B cell (primary cell): Measurements from ENCODE around the gene RIBC1. TPM values are rescaled to one million over a fixed set of nuclear protein-coding genes. Genes with fewer than 3 reads are reported as not detected.

Experiments used
- ATAC-seq: fragments of 200-7000 bp; cut with Tn5 transposase; one replicate; pipeline ENCODE4 v1.10.0; 2021; ENCODE audit warnings: low read depth, mild to moderate bottlenecking, moderate number of reproducible peaks, moderate library complexity
- CTCF ChIA-PET: fragments of 350-600 bp; sonication (Branson Sonifier 250); formaldehyde crosslinking; loops from one replicate; lab custom pipeline; 2021; ENCODE audit warnings: antibody characterized with exemption, inconsistent platforms; lab: Charles Lee
- POLR2A ChIA-PET: fragments of 350-600 bp; sonication (Branson Sonifier 250); formaldehyde crosslinking; loops from one replicate; lab custom pipeline; 2021; ENCODE audit warnings: antibody characterized with exemption; lab: Charles Lee
- DNase-seq: peaks from one replicate; pipeline ENCODE4 v3.0.0; 2013
- H2AFZ ChIP-seq: 2 replicates; pipeline ENCODE4 v1.6.1; 2012; ENCODE audit warnings: mild to moderate bottlenecking, low read depth, low read length; ENCODE audit not compliant: insufficient read depth, poor library complexity, severe bottlenecking
- H3K27ac ChIP-seq, 2 donors: 1 replicate in 1 of 2; 2 replicates in 1 of 2; pipeline ENCODE4 v1.5.1; 2012 to 2013; ENCODE audit warnings: low read length in 2 of 2, mild to moderate bottlenecking in 2 of 2, moderate library complexity in 1 of 2
- H3K27me3 ChIP-seq, 4 experiments: fragments of 200-600 bp in 1 of 4; sonication (generic) in 1 of 4; replicated peaks in 1 of 4; 1 replicate in 2 of 4; 2 replicates in 2 of 4; pipeline versions ENCODE4 v1.6.1 to v1.7.0; 2013 to 2016; ENCODE audit warnings: low read length in 3 of 4, mild to moderate bottlenecking in 2 of 4, mixed read lengths in 1 of 4, moderate library complexity in 1 of 4; ENCODE audit not compliant: insufficient read depth in 4 of 4, control insufficient read depth in 3 of 4; ENCODE audit errors: control extremely low read depth in 1 of 4
- H3K36me3 ChIP-seq, 2 experiments: replicated peaks in 1 of 2; 1 replicate in 1 of 2; 2 replicates in 1 of 2; pipeline versions ENCODE4 v1.6.1 to v1.7.1; 2013; ENCODE audit warnings: low read length in 1 of 2; ENCODE audit not compliant: insufficient read depth in 2 of 2, control insufficient read depth in 1 of 2; ENCODE audit errors: control extremely low read depth in 1 of 2, extremely low read depth in 1 of 2
- H3K4me1 ChIP-seq, 2 donors: fragments of 200-600 bp in 1 of 2; sonication (generic) in 1 of 2; 1 replicate in 1 of 2; 2 replicates in 1 of 2; pipeline versions ENCODE4 v1.5.1 to v1.6.1; 2013 to 2017; ENCODE audit warnings: low read length in 2 of 2; ENCODE audit not compliant: control insufficient read depth in 2 of 2, insufficient read depth in 2 of 2
- H3K4me2 ChIP-seq: replicated peaks from 2 replicates; pipeline ENCODE3; 2012; ENCODE audit warnings: mild to moderate bottlenecking, low read depth, low read length; ENCODE audit not compliant: poor library complexity, severe bottlenecking
- H3K4me3 ChIP-seq, 5 experiments: fragments of 200-600 bp in 1 of 5; sonication (generic) in 1 of 5; 1 replicate in 3 of 5; 2 replicates in 2 of 5; pipeline versions ENCODE4 v1.5.1 to v1.7.0; 2011 to 2016; ENCODE audit warnings: low read length in 4 of 5, mild to moderate bottlenecking in 4 of 5, low read depth in 2 of 5, control low read depth in 1 of 5, moderate library complexity in 1 of 5; ENCODE audit not compliant: insufficient read depth in 1 of 5; ENCODE audit errors: control extremely low read depth in 1 of 5, extremely low read depth in 1 of 5
- H3K79me2 ChIP-seq: fragments of 200-600 bp; sonication (generic); one replicate; pipeline ENCODE4 v1.6.0; 2016; ENCODE audit warnings: low read length; ENCODE audit not compliant: control insufficient read depth, insufficient read depth
- H3K9ac ChIP-seq: fragments of 200-600 bp; sonication (generic); 2 replicates; pipeline ENCODE4 v1.6.1; 2017; ENCODE audit warnings: mild to moderate bottlenecking, low read length, moderate library complexity
- H3K9me3 ChIP-seq, 3 donors: one replicate each; pipeline versions ENCODE4 v1.6.1 to v1.7.1; 2013; ENCODE audit warnings: low read length in 2 of 3; ENCODE audit not compliant: control insufficient read depth in 2 of 3, insufficient read depth in 1 of 3; ENCODE audit errors: control extremely low read depth in 1 of 3
- H4K20me1 ChIP-seq: 2 replicates; pipeline ENCODE4 v1.6.0; 2012; ENCODE audit warnings: mild to moderate bottlenecking, low read length; ENCODE audit not compliant: insufficient read depth, control insufficient read depth, poor library complexity, severe bottlenecking
- H3K27ac Mint-ChIP-seq: one replicate; pipeline ENCODE4 v1.8.0; 2021; ENCODE audit warnings: mixed read lengths
- H3K27me3 Mint-ChIP-seq: one replicate; pipeline ENCODE4 v1.8.0; 2021; ENCODE audit warnings: mixed read lengths
- H3K4me1 Mint-ChIP-seq: one replicate; pipeline ENCODE4 v1.8.0; 2021; ENCODE audit warnings: mixed read lengths
- H3K4me3 Mint-ChIP-seq: one replicate; pipeline ENCODE4 v1.8.0; 2021; ENCODE audit warnings: mixed read lengths
- H3K9me3 Mint-ChIP-seq: one replicate; pipeline ENCODE4 v1.8.0; 2022; ENCODE audit warnings: mixed read lengths; ENCODE audit not compliant: insufficient read depth
- EZH2 ChIP-seq: IDR thresholded peaks from 2 replicates; pipeline ENCODE4 v1.6.1; 2012; ENCODE audit warnings: borderline replicate concordance, low read depth, mild to moderate bottlenecking, moderate library complexity, low read length; ENCODE audit not compliant: insufficient read depth, poor library complexity, severe bottlenecking
- WGBS: methylation state at CpG from one replicate; pipeline ENCODE4 v1.1.5; 2013; ENCODE audit warnings: missing lambda C conversion rate; ENCODE audit not compliant: insufficient coverage; 5-methylcytosine and 5-hydroxymethylcytosine counted together
- intact Hi-C: fragments of 100-400 bp; cut with micrococcal nuclease; formaldehyde crosslinking; loops from one replicate; pipeline ENCODE4 v1.10.0; 2022
- polyA plus RNA-seq: library from polyadenylated mRNA; depleted of rRNA; stranded (reverse); fragments of >200 nt; gene quantifications from 2 replicates; pipeline ENCODE4 v1.2.3, GENCODE V29; 2012
- small RNA-seq: library from RNA; depleted of rRNA; stranded (forward); fragments of <200 nt; gene quantifications from one replicate; pipeline ENCODE3, GENCODE V24; 2012; ENCODE audit warnings: low replicate concordance, low read depth; ENCODE audit not compliant: insufficient read length
- total RNA-seq, 2 donors: library from RNA; stranded (reverse); fragments of 120-200 nt in 1 of 2; gene quantifications; 1 replicate in 1 of 2; 2 replicates in 1 of 2; pipeline versions ENCODE4 v1.2.3 to v1.2.4, GENCODE V29; 2013 to 2022
- TF ChIP-seq, protein P1 (sequence below): fragments of 200-600 bp; IDR thresholded peaks from one replicate; pipeline ENCODE4 v1.8.0; 2022; ENCODE audit warnings: antibody characterized with exemption, mild to moderate bottlenecking

The RIBC1 gene
- total and polyA plus RNA-seq, 2 donors (not counting 1 experiment from before 2014, with no cell fraction given), result 0.95 to 1.0 TPM

DNA sequence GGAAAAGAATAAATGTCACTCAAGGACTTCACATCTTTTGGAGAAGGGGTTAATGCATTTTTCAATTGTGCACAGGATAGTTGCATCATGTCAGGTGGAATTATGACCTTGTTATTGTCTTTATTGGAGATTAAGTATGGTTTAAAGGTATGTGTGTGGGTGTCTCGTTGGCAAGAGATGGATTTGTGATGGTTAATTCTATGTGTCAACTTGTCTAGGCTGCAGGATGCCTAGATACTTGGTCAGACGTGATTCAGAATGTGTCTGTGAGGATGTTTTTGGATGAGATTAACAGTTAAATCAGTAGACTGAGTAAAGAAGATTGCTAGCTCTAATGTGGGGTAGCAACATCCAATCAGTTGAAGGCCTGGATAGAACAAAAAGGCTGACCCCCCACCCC, 53.7 kb downstream of the RIBC1 start:
- no peaks in the 10 kb centered on the region for H3K36me3 ChIP-seq
- POLR2A ChIA-PET, result no interaction called here
- Mint-ChIP-seq H3K4me3 (no peak overlapping the region), H3K9me3 (no peaks in the 10 kb centered on the region), H3K4me1 (peaks cover 6% of the 10 kb centered on the region), H3K27ac (no peak overlapping the region), H3K27me3 (no peaks in the 10 kb centered on the region)
- no peaks in the 10 kb centered on the region for H3K79me2 ChIP-seq
- H3K4me1 ChIP-seq, result no peaks in the 10 kb centered on the region
- no peak for TF ChIP-seq EZH2
- TF ChIP-seq, protein P1, sequence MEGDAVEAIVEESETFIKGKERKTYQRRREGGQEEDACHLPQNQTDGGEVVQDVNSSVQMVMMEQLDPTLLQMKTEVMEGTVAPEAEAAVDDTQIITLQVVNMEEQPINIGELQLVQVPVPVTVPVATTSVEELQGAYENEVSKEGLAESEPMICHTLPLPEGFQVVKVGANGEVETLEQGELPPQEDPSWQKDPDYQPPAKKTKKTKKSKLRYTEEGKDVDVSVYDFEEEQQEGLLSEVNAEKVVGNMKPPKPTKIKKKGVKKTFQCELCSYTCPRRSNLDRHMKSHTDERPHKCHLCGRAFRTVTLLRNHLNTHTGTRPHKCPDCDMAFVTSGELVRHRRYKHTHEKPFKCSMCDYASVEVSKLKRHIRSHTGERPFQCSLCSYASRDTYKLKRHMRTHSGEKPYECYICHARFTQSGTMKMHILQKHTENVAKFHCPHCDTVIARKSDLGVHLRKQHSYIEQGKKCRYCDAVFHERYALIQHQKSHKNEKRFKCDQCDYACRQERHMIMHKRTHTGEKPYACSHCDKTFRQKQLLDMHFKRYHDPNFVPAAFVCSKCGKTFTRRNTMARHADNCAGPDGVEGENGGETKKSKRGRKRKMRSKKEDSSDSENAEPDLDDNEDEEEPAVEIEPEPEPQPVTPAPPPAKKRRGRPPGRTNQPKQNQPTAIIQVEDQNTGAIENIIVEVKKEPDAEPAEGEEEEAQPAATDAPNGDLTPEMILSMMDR, result no peak
- no peak overlapping the region for H3K4me3 ChIP-seq
- no peaks in the 10 kb centered on the region for H4K20me1 ChIP-seq
- H3K9ac ChIP-seq, result no peak overlapping the region
- no peak overlapping the region for H3K27ac ChIP-seq
- DNase-seq (no peak), ATAC-seq (no peak)
- CTCF ChIA-PET, result no interaction called here
- WGBS, result 100% methylated on average over 1 of the region's 2 CpGs
- H3K9me3 ChIP-seq, result no peaks in the 10 kb centered on the region
- no peak overlapping the region for H3K4me2 ChIP-seq
- no peaks in the 10 kb centered on the region for H3K27me3 ChIP-seq
- intact Hi-C loops, result no loop called here
- H2AFZ ChIP-seq, result no peak overlapping the region

GRCh38 chrX:53479301-53479700, 56.6 kb downstream of the RIBC1 start:
- ChIA-PET POLR2A (no interaction called here), CTCF (interaction anchor here (0.6 to 1.1 kb wide), 2 partner anchors 17 to 167 kb away, joined by 3 to 4 read pairs; no protein-coding TSS in a partner anchor)
- Histone ChIP-seq H3K27me3 (no peaks in the 10 kb centered on the region), H3K36me3 (no peaks in the 10 kb centered on the region), H3K9ac (no peak overlapping the region), H4K20me1 (no peaks in the 10 kb centered on the region), H3K4me2 (no peak overlapping the region), H2AFZ (no peak overlapping the region), H3K4me1 (no peaks in the 10 kb centered on the region), H3K27ac (no peak overlapping the region), H3K79me2 (no peaks in the 10 kb centered on the region), H3K9me3 (no peaks in the 10 kb centered on the region), H3K4me3 (no peak overlapping the region)
- peaks cover 6% of the 10 kb centered on the region for H3K4me1 Mint-ChIP-seq
- TF ChIP-seq, protein P1, result no peak
- no peak for TF ChIP-seq EZH2
- H3K27ac Mint-ChIP-seq, result no peak overlapping the region
- H3K4me3 Mint-ChIP-seq, result no peak overlapping the region
- DNase-seq (no peak), ATAC-seq (no peak)
- WGBS, result 100% methylated on average over 2 of the region's 5 CpGs
- peaks cover 4% of the 10 kb centered on the region for H3K27me3 Mint-ChIP-seq
- H3K9me3 Mint-ChIP-seq, result no peaks in the 10 kb centered on the region
- intact Hi-C loops, result no loop called here

Small RNA genes lying within 50 kb of the gene (small RNA-seq; reads per million reads assigned to genes)
- gene MIR6857 (not detected), gene VTRNA3-1P (2.3 reads per million, percentile 25 among the genes with 10 or more reads in this experiment)

Other genes starting within 250 kb of the RIBC1 start
- 138 and 157 TPM in 2 replicates for gene KDM5C, start 197.7 kb upstream of the RIBC1 start, total RNA-seq
- 116 and 129 TPM in 2 replicates for gene KDM5C, start 197.7 kb upstream of the RIBC1 start, polyA plus RNA-seq
- gene IQSEC2, start 141.3 kb upstream of the RIBC1 start, total RNA-seq, result 0.94 and 1.1 TPM in 2 replicates
- 0.45 and 0.58 TPM in 2 replicates for gene IQSEC2, start 141.3 kb upstream of the RIBC1 start, polyA plus RNA-seq
- gene SMC1A, start 219 bp upstream of the RIBC1 start, total RNA-seq, result 67.6 and 70.0 TPM in 2 replicates
- 17.3 and 21.8 TPM in 2 replicates for gene SMC1A, start 219 bp upstream of the RIBC1 start, polyA plus RNA-seq
- gene HSD17B10, start 11.5 kb downstream of the RIBC1 start, total RNA-seq, result 48.2 and 49.7 TPM in 2 replicates
- 35.6 and 66.5 TPM in 2 replicates for gene HSD17B10, start 11.5 kb downstream of the RIBC1 start, polyA plus RNA-seq